NCI-H345 treated with DMSO at 0.1 percent for 48 hours (cell line): Measurements from ENCODE around the gene ADSS1.

Source experiments
- DNase-seq: peaks from one replicate; lab custom pipeline; 2025; ENCODE audit not compliant: unreplicated experiment; lab: John Stamatoyannopoulos, UW

The ADSS1 gene

DNA sequence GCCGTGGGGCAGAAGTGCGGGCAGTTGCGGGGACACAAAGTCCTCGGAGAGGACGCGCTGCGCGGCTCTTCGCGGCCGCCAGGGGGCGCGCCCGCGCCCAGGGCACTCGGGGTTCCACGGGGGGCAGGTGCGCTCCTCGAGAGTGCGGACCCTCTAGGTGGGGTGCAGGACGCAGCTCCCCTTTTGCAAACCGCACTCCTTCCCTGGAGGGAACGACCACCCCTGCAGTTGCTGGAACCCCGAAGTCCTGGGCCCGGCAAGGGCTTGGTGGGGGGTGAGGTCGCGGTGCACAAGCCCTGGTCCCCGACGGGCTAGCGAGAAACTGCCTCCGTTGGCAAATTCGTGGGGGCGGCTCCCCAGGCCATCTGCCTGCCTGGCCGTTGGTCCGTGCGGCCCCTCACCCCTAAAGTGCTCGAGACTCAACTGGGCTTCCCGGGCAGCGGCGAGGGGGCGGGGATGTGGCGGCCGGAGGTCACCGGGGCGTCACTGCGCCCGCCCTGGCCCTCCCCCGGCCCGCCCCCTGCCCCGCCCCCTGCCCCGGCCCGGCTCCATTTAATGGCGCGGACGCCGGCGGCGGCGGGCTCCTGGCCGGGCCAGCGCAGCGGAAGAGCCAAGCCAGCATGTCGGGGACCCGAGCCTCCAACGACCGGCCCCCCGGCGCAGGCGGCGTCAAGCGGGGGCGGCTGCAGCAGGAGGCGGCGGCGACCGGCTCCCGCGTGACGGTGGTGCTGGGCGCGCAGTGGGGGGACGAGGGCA, at the start of gene ADSS1:
Gene ADSS1, plus strand, starts transcription at position 579 of the 756 bp plus-strand sequence. Its CDS starts 42 bp downstream, at position 621.
- no peak for DNase-seq

DNA sequence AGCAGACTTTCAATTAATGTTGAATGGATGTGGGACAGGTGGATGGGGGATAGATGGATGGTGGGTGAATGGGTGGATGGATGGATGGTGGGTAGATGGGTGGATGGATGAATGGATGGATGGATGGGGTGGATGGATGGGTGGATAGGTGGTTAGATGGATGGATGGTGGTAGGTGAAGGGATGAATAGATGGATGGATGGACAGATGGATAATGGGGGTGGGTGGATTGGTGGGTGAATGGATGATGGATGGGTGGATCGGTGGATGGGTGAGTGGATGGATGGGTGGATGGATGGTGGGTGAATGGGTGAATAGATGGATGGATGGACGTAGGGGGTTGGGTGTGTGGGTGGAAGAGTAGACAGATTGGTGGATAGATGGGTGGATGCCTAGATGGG, 48.6 kb upstream of the ADSS1 start:
- DNase-seq, result no peak

DNA sequence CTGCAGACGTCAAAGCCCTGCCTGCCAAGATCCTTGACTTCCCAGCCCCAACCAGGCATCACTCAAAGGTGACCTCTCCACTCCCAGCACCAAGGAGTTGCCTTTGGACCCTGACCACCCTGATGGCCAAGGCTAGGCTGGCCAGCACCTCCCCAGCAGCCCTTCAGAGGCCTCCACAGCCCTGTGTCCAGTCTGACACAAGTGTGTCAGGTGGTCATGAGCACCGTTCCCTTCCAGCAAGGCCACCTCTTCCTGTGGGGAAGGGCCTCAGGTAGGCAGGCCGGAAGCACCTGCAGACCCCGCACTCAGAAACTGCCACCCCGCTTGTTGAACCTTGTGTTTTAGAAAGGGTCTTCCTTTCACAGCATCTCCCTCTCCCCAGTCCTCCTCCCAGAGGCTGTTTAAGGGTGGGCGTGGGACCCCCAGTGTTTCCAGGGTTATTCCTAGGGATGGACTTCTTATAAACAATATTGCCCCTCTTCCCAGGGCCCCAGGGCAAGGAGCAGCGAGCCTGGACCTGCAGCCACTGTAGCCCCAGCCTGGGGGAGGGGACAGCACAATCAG, 47.8 kb upstream of the ADSS1 start:
- DNase-seq, result no peak

DNA sequence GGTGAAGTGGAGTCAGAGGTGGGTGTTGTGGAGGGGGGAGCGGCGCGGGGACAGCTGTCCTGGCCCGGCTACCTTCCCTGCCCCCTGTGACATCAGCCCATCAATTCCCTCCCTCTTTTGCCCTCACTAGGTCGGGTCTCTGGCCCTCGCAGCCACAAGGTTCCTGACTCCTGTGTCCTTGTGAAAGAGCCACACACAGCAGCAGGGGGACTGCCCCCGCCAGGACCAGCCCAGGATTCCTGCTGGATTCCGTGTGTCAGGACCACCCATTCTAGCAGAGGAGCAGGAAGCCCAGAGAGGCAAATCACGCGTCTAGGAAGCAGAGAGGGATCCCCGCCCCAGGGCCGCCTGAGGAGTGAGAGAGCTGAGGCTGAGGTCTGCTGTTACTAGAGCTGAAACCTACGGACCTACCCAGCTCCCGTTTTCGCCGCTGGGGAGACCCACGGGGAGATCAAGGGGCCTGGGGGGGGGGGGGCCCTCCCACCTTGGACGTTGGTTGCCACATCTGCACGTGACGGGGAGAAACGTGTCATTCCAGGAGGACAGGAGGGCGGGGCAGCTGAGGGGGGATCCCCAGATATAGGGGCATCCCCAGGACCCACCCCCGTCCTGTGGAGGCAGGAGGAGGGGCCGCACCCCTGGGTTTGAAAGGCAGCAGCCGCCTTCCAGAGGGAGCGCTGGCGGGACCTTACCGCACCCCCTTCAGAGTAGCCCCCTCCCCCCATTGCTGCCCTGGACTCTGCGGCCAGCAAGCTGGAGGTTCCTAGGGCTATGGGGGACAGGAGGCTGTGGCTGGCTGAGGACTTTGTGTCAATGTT, 47.1 kb upstream of the ADSS1 start:
- DNase-seq, result no peak

DNA sequence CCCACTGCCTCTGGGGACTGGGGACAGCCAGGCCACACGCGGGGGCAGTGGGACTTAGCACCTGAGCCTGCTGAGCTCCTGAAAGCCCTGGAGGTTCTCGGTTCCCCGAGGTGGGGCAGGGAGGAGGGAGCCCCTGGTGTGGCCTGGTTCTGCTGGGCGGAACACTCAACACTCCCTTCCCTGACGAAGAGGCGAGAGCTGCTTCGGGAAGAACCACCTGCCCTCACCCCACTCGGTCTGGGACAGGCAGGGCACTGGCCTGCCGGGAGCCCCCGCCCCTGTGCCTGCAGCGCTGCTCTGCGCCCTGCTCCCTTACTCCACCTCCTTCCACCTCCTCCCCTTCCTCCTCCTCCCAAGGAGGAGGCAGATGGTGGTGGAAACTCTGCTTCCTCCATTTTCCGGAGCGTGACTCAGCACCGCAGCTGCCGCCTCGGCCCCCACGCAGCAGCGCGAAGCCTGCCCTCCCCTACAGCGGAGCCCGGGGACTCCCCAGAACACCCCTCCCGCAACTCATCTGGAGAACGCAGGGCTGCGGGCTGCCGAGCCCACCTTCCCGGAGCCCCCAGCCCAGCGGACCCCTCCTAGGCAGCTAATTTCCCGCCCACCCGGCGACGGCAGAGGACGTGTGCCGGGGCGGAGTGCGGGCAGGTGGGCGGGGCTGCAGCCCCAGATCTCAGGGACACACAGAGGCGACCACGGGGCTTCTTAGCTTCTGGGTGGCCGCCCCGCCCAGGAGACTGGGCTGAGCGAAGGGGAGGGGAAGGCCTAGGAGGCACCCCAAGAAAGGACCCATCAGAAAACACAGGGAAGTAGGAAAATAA, 46.3 kb upstream of the ADSS1 start:
- no peak for DNase-seq

GRCh38 chr14:104678346-104678745, 45.7 kb upstream of the ADSS1 start:
- DNase-seq, result no peak

GRCh38 chr14:104678901-104679705, 44.9 kb upstream of the ADSS1 start:
- no peak for DNase-seq

GRCh38 chr14:104680056-104680805, 43.8 kb upstream of the ADSS1 start:
- DNase-seq, result no peak

DNA sequence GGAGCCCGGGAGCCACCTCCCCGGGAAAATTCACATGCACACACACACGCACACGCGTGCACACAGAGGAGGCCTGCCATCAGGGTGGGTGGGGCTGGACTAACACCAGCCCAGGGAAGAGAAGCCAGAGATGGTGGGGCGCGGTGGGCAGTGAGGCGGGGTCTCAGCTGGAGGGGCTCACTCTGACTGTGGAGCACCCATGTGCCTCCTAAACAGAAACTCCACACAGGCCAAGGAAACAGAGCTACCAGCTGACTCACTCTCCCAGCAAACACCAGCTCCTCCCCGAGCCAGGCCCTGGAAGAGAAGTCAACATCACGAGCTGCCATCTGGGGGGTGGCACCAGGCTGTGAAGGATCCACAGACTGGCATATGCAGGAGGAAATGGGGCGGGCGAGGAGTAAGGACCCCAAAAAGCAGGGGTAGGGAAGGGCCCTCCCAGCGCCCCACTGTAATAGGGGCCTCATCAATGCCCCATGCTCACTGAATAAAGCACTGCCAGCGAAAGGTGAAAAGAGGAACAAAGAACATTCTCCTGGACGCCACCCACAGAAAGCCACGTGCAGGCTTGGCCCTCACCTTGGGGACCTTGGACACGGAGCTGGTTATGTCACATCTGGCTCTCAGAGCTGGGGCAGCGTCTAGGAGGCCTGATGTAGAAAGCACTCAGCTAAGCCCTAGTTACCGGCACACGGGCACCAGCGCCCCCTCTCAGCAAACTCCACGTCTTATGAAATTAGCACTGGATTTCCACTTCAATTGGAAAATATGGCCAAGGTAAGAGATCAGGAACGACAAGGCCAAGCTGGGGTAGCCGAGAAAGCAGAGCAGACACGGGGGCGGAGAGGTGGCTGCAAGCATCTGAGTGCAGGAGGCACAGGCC, 43.0 kb upstream of the ADSS1 start:
- no peak for DNase-seq

- DNase-seq, result no peak
These were observed 42.3 kb upstream of the ADSS1 start for GRCh38 chr14:104681689-104682074.

GRCh38 chr14:104682107-104682593, 41.9 kb upstream of the ADSS1 start:
- no peak for DNase-seq

DNA sequence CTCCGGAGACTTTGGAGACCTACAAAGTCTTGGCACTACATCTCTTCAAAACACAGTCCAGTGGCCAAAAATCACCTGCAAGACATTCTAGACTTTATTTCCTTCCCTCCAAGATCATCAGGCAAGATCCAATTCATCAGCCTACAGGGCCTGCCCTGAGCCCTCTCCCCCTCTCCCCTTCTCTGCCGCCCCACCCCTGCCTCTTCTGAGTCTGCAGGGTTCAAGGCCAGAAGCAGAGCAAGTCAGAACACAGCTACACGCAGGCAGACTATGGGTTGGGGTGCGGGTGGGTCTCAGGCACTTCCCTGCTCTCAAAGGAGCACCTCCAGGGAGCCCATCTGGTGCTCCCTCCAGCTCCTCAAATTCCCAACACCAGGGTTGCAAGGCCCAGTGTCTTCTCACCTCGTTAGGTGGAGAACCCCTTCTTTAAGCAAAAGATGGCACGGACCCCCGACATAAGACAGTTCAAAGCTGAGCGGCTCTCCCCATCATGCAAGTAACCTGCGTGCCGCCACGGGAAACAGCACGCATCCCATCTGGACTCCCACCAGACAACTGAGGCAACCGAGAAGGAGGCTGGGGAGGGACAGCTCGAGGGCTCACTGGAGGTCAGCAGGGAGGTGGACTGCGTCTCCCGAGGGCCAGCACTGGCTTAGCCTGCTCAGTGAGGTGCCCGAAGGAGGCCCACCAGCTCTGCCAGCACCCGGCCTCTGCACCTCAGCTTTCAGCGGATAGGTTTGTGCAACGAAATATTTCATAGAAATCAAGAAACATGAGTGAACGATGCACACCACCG, 40.2 kb upstream of the ADSS1 start:
- no peak for DNase-seq

DNA sequence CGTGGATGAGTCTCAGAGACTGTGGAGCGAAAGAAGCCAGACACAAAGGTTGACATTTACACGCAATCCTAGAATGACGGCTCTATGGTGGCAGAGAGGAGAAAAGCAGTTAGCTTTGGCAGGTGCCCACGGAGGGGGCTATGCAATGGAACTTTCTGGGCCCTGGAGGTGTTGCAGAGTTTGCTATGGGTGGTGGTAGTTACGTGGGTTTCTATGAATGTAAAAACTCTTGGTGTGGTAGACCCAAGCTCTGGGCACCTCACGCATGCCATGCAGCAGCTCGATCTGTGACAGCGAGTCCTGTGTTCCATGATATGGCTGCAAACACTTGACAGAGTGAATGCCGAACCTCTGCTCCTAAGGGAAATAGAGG, 39.6 kb upstream of the ADSS1 start:
- DNase-seq, result no peak

GRCh38 chr14:104685216-104685997, 38.6 kb upstream of the ADSS1 start:
- DNase-seq, result no peak

- no peak for DNase-seq
These were observed 37.9 kb upstream of the ADSS1 start for GRCh38 chr14:104685998-104686610.
